IMR-90 (cell line): ENCODE results near the gene TSPAN14. TPM values are rescaled to one million over a fixed set of nuclear protein-coding genes. Genes with fewer than 3 reads are reported as not detected.

Experiments
- ATAC-seq: fragments of 200-7000 bp; cut with Tn5 transposase; 2 replicates; pipeline ENCODE4 v1.9.1; 2020; ENCODE audit warnings: low read depth, mild to moderate bottlenecking, moderate library complexity
- BruUV-seq: library from RNA; stranded (reverse); fragments of 400-500 nt; replicated peaks from 2 replicates; lab custom pipeline; 2021; lab: Mats Ljungman, UMichigan
- CTCF ChIA-PET: fragments of 300-600 bp; formaldehyde crosslinking; extraction: SDS; loops from one replicate; lab custom pipeline; 2021; ENCODE audit warnings: antibody characterized with exemption; lab: Yijun Ruan, JAX
- POLR2A ChIA-PET: fragments of 300-600 bp; sonication (Branson Sonifier 250); formaldehyde crosslinking; loops from one replicate; lab custom pipeline; 2022; ENCODE audit warnings: antibody characterized with exemption; ENCODE audit not compliant: unreplicated experiment; lab: Charles Lee
- DNase-seq: peaks from one replicate; pipeline ENCODE4 v3.0.0; 2013
- H2AFZ ChIP-seq: replicated peaks from 2 replicates; pipeline ENCODE3; 2013; ENCODE audit warnings: low read length, mild to moderate bottlenecking; ENCODE audit not compliant: poor library complexity
- H2AK5ac ChIP-seq: 2 replicates; pipeline ENCODE4 v1.6.1; 2013; ENCODE audit warnings: low read depth, low read length, inconsistent platforms
- H2AK9ac ChIP-seq: replicated peaks from 2 replicates; pipeline ENCODE3; 2013; ENCODE audit warnings: mild to moderate bottlenecking, low read depth, low read length, moderate library complexity; ENCODE audit not compliant: poor library complexity
- H2BK120ac ChIP-seq: 2 replicates; pipeline ENCODE4 v1.6.1; 2013; ENCODE audit warnings: low read depth, low read length, inconsistent platforms
- H2BK15ac ChIP-seq: 3 replicates; pipeline ENCODE4 v1.6.1; 2013; ENCODE audit warnings: low read depth, low read length, inconsistent platforms
- H2BK20ac ChIP-seq: 2 replicates; pipeline ENCODE4 v1.6.1; 2013; ENCODE audit warnings: low read depth, mild to moderate bottlenecking, inconsistent platforms, low read length, moderate library complexity
- H2BK5ac ChIP-seq: 2 replicates; pipeline ENCODE4 v1.6.1; 2013; ENCODE audit warnings: mild to moderate bottlenecking, low read depth, low read length, inconsistent platforms; ENCODE audit not compliant: poor library complexity, severe bottlenecking
- H3K14ac ChIP-seq: replicated peaks from 2 replicates; pipeline ENCODE4 v1.6.1; 2013; ENCODE audit warnings: low read depth, low read length, inconsistent platforms
- H3K18ac ChIP-seq: 2 replicates; pipeline ENCODE4 v1.6.1; 2013; ENCODE audit warnings: low read depth, low read length, control low read depth
- H3K23ac ChIP-seq: 2 replicates; pipeline ENCODE4 v1.6.1; 2013; ENCODE audit warnings: low read depth, low read length, inconsistent platforms
- H3K27ac ChIP-seq: 2 replicates; pipeline ENCODE4 v1.5.1; 2013; ENCODE audit warnings: mild to moderate bottlenecking, control low read depth, low read length; ENCODE audit not compliant: insufficient read depth
- H3K27me3 ChIP-seq: 2 replicates; pipeline ENCODE4 v1.6.1; 2013; ENCODE audit warnings: low read length; ENCODE audit not compliant: control insufficient read depth, insufficient read depth
- H3K36me3 ChIP-seq: 2 replicates; pipeline ENCODE4 v1.6.1; 2013; ENCODE audit warnings: low read length, mixed read lengths; ENCODE audit not compliant: control insufficient read depth, insufficient read depth
- H3K4ac ChIP-seq: 2 replicates; pipeline ENCODE4 v1.6.1; 2013; ENCODE audit warnings: low read depth, low read length, inconsistent platforms
- H3K4me1 ChIP-seq: 2 replicates; pipeline ENCODE4 v1.6.1; 2013; ENCODE audit warnings: low read length, mixed read lengths; ENCODE audit not compliant: control insufficient read depth, insufficient read depth
- H3K4me2 ChIP-seq: 2 replicates; pipeline ENCODE4 v1.6.1; 2013; ENCODE audit warnings: low read depth, mild to moderate bottlenecking, control low read depth, low read length, moderate library complexity
- H3K4me3 ChIP-seq: 2 replicates; pipeline ENCODE4 v1.5.1; 2013; ENCODE audit warnings: low read depth, mild to moderate bottlenecking, control low read depth, low read length, moderate library complexity; ENCODE audit not compliant: insufficient read depth
- H3K56ac ChIP-seq: 2 replicates; pipeline ENCODE4 v1.6.1; 2013; ENCODE audit warnings: low read length, inconsistent platforms; ENCODE audit not compliant: insufficient read depth; ENCODE audit errors: extremely low read depth
- H3K79me1 ChIP-seq, 2 experiments: 2 replicates each; pipeline ENCODE4 v1.6.1; 2013; ENCODE audit warnings: low read length in 2 of 2, inconsistent platforms in 1 of 2, low read depth in 1 of 2
- H3K9ac ChIP-seq: 2 replicates; pipeline ENCODE4 v1.6.1; 2013; ENCODE audit warnings: low read depth, low read length, control low read depth
- H3K9me1 ChIP-seq: 2 replicates; pipeline ENCODE4 v1.6.1; 2013; ENCODE audit warnings: low read length, inconsistent platforms; ENCODE audit not compliant: insufficient read depth
- H3K9me3 ChIP-seq: 2 replicates; pipeline ENCODE4 v1.6.1; 2013; ENCODE audit warnings: low read length; ENCODE audit not compliant: control insufficient read depth, insufficient read depth
- H4K20me1 ChIP-seq: 2 replicates; pipeline ENCODE4 v1.6.1; 2013; ENCODE audit warnings: low read length, inconsistent platforms; ENCODE audit not compliant: insufficient read depth
- H4K5ac ChIP-seq: 2 replicates; pipeline ENCODE4 v1.6.1; 2013; ENCODE audit warnings: mild to moderate bottlenecking, low read depth, low read length, control low read depth
- H4K8ac ChIP-seq, 2 experiments: 2 replicates each; pipeline ENCODE4 v1.6.1; 2013; ENCODE audit warnings: low read depth in 2 of 2, low read length in 2 of 2, control low read depth in 1 of 2, inconsistent platforms in 1 of 2
- H4K91ac ChIP-seq: 2 replicates; pipeline ENCODE4 v1.6.1; 2013; ENCODE audit warnings: low read depth, low read length, inconsistent platforms; ENCODE audit not compliant: insufficient read depth
- CHD1 ChIP-seq: IDR thresholded peaks from 2 replicates; pipeline ENCODE4 v1.6.1; 2012; ENCODE audit warnings: low read depth, low read length, improper control_type of control experiment
- ELK1 ChIP-seq: fragments of 150-350 bp; IDR thresholded peaks from 2 replicates; pipeline ENCODE4 v1.6.1; 2016; ENCODE audit warnings: low read depth, mild to moderate bottlenecking, low read length, moderate library complexity, borderline replicate concordance
- FOS ChIP-seq: fragments of 150-350 bp; IDR thresholded peaks from 2 replicates; pipeline ENCODE4 v1.6.1; 2016; ENCODE audit warnings: low read depth, low read length
- MAZ ChIP-seq: IDR thresholded peaks from 2 replicates; pipeline ENCODE4 v1.6.1; 2012; ENCODE audit warnings: low read depth, mild to moderate bottlenecking, low read length, improper control_type of control experiment, moderate library complexity, borderline replicate concordance
- POLR2A ChIP-seq: IDR thresholded peaks from 2 replicates; pipeline ENCODE4 v1.6.1; 2012; ENCODE audit warnings: mild to moderate bottlenecking, low read depth, low read length
- RAD21 ChIP-seq: IDR thresholded peaks from 2 replicates; pipeline ENCODE4 v1.6.1; 2012; ENCODE audit warnings: low read length, improper control_type of control experiment
- RCOR1 ChIP-seq: IDR thresholded peaks from 2 replicates; pipeline ENCODE4 v1.6.1; 2012; ENCODE audit warnings: mild to moderate bottlenecking, low read length, improper control_type of control experiment; ENCODE audit not compliant: insufficient replicate concordance
- SMC3 ChIP-seq: fragments of 150-350 bp; IDR thresholded peaks from 2 replicates; pipeline ENCODE4 v1.6.1; 2016; ENCODE audit warnings: low read depth, mild to moderate bottlenecking, antibody characterized with exemption, low read length, moderate library complexity
- USF2 ChIP-seq: fragments of 150-350 bp; IDR thresholded peaks from 2 replicates; pipeline ENCODE4 v1.6.1; 2017; ENCODE audit warnings: mild to moderate bottlenecking, antibody characterized with exemption, low read length, low read depth
- WGBS, 2 experiments: methylation state at CpG; one replicate each; pipeline versions ENCODE4 v1.1.5 to v1.1.7; 2013; ENCODE audit warnings: missing lambda C conversion rate in 2 of 2; ENCODE audit not compliant: insufficient read length in 1 of 2; ENCODE audit errors: extremely low coverage in 2 of 2; 5-methylcytosine and 5-hydroxymethylcytosine counted together
- dilution Hi-C: fragments of 300-500 bp; cut with HindIII; formaldehyde crosslinking; loops from one replicate; pipeline ENCODE4 v1.14.3; 2018; ENCODE audit warnings: low sequenced_read_pairs; ENCODE audit not compliant: unreplicated experiment
- in situ Hi-C: fragments of 300-500 bp; cut with MboI; formaldehyde crosslinking; loops from 3 replicates; pipeline ENCODE4 v1.14.3; 2019; ENCODE audit warnings: low sequenced_read_pairs, inconsistent platforms, mixed read lengths
- intact Hi-C: fragments of 100-400 bp; cut with micrococcal nuclease; formaldehyde crosslinking; loops from 2 replicates; pipeline ENCODE4 v1.10.0; 2022
- polyA plus RNA-seq, 3 experiments: library from polyadenylated mRNA; depleted of rRNA; stranded (reverse); fragments of >200 nt; gene quantifications; 2 replicates each; pipeline ENCODE4 v1.2.3, GENCODE V29; 2012; ENCODE audit warnings: low replicate concordance in 1 of 3
- total RNA-seq: library from RNA; depleted of rRNA; stranded (reverse); fragments of >200 nt; gene quantifications from 2 replicates; pipeline ENCODE4 v1.2.3, GENCODE V29; 2012

Gene TSPAN14
- total and polyA plus RNA-seq, 2 of the 4 experiments (the other 2 are of a cell fraction): 18.5 to 43.0 TPM

- no peak for TF ChIP-seq FOS
These were observed 6.5 kb upstream of the TSPAN14 start (continued) for GRCh38 chr10:80447436-80448190.

- H2BK15ac ChIP-seq: no peak overlapping the region
- no peak overlapping the region for H2AFZ ChIP-seq
- no peak overlapping the region for H2AK5ac ChIP-seq
- H3K56ac ChIP-seq: no peak overlapping the region
- H2BK20ac ChIP-seq: no peak overlapping the region
- intact Hi-C loops: no loop called here
- H3K27ac ChIP-seq: no peak overlapping the region
- no peak overlapping the region for H4K91ac ChIP-seq
- H3K9ac ChIP-seq: no peak overlapping the region
- ATAC-seq (no peak), DNase-seq (no peak)
- H3K27me3 ChIP-seq: no peaks in the 10 kb centered on the region; the same call in 1 of the 2 replicates
- TF ChIP-seq RCOR1: no peak
- no peak for TF ChIP-seq SMC3
- no peak for TF ChIP-seq MAZ
- TF ChIP-seq ELK1: no peak
- no peak for TF ChIP-seq USF2
- no peak for TF ChIP-seq CHD1
- TF ChIP-seq RAD21: no peak
- no peak for TF ChIP-seq POLR2A
- no peak overlapping the region for H3K23ac ChIP-seq
- H3K4me1 ChIP-seq: no peaks in the 10 kb centered on the region
- H2BK120ac ChIP-seq: no peak overlapping the region
- H3K14ac ChIP-seq: no peak overlapping the region
- no peak overlapping the region for H3K4me3 ChIP-seq
- H4K20me1 ChIP-seq: no peaks in the 10 kb centered on the region
- H4K5ac ChIP-seq: no peak overlapping the region
- no peaks in the 10 kb centered on the region for H3K79me1 ChIP-seq
- dilution Hi-C loops: no loop called here
- WGBS, 2 experiments: 94% methylated on average over 2 of the region's 4 CpGs; no CpG with 5 or more reads in 1 of the 2 experiments
- no peak overlapping the region for H2AK9ac ChIP-seq
- no TSS peak for BruUV-seq
- in situ Hi-C loops: loop anchor here (10.0 to 25.0 kb wide), 2 partner anchors 216 to 464 kb away; no protein-coding TSS in a partner anchor
- ChIA-PET POLR2A (no interaction called here), CTCF (interaction anchor here (0.7 to 0.8 kb wide), 2 partner anchors 33 to 58 kb away, joined by 3 read pairs; no protein-coding TSS in a partner anchor)
- H3K36me3 ChIP-seq: no peaks in the 10 kb centered on the region
- no peak overlapping the region for H2BK5ac ChIP-seq
- no peak overlapping the region for H3K4ac ChIP-seq
- no peak overlapping the region for H4K8ac ChIP-seq
- H3K4me2 ChIP-seq: no peak overlapping the region
- H3K18ac ChIP-seq: no peak overlapping the region
- no peaks in the 10 kb centered on the region for H3K9me3 ChIP-seq
- H3K9me1 ChIP-seq: 0 out of 2 replicates have a peak, but pooled peaks cover 4% of the 10 kb centered on the region
These were observed 5.7 kb upstream of the TSPAN14 start for GRCh38 chr10:80448209-80448942.
